H1 (cell line): ENCODE results near the gene CLDN4. TPM values are rescaled to one million over a fixed set of nuclear protein-coding genes. Genes with fewer than 3 reads are reported as not detected.

Experiments
- CTCF ChIA-PET: fragments of 300-600 bp; sonication (Branson Sonifier 250); formaldehyde crosslinking; loops from one replicate; lab custom pipeline; 2021; ENCODE audit not compliant: partially characterized antibody; lab: Charles Lee
- POLR2A ChIA-PET: fragments of 300-600 bp; sonication (Branson Sonifier 250); formaldehyde crosslinking; loops from one replicate; lab custom pipeline; 2021; ENCODE audit warnings: inconsistent platforms; ENCODE audit not compliant: partially characterized antibody; lab: Charles Lee
- DNase-seq, 2 experiments: peaks; one replicate each; pipeline versions ENCODE4 v3.0.0 to v3.0.0-alpha.2; 2010 to 2022; ENCODE audit warnings: low spot score in 2 of 2, low read depth in 1 of 2, mixed read lengths in 1 of 2
- FAIRE-seq: peaks from 2 replicates; lab custom pipeline; 2011; peaks lifted over from hg19 to GRCh38; lab: Jason Lieb, UNC
- H2AFZ ChIP-seq: 2 replicates; pipeline ENCODE4 v1.8.1; 2012; ENCODE audit warnings: low read length, inconsistent platforms
- H2AK5ac ChIP-seq: 2 replicates; pipeline ENCODE4 v1.6.1; 2013; ENCODE audit warnings: low read depth, low read length
- H2BK120ac ChIP-seq: replicated peaks from 2 replicates; pipeline ENCODE3; 2013; ENCODE audit warnings: low read depth, low read length, inconsistent platforms
- H2BK12ac ChIP-seq: 2 replicates; pipeline ENCODE4 v1.6.1; 2013; ENCODE audit warnings: low read depth, low read length
- H2BK15ac ChIP-seq: 2 replicates; pipeline ENCODE4 v1.6.1; 2013; ENCODE audit warnings: low read length
- H2BK20ac ChIP-seq: 2 replicates; pipeline ENCODE4 v1.6.1; 2013; ENCODE audit warnings: low read length
- H2BK5ac ChIP-seq: 2 replicates; pipeline ENCODE4 v1.6.1; 2013; ENCODE audit warnings: low read depth, low read length
- H3K14ac ChIP-seq: 2 replicates; pipeline ENCODE4 v1.6.1; 2013; ENCODE audit warnings: inconsistent platforms; ENCODE audit not compliant: insufficient read length
- H3K18ac ChIP-seq: 2 replicates; pipeline ENCODE4 v1.6.1; 2013; ENCODE audit warnings: low read length; ENCODE audit errors: extremely low read depth
- H3K23ac ChIP-seq: 2 replicates; pipeline ENCODE4 v1.6.1; 2013; ENCODE audit warnings: inconsistent platforms; ENCODE audit not compliant: insufficient read length
- H3K23me2 ChIP-seq: 2 replicates; pipeline ENCODE4 v1.6.1; 2013; ENCODE audit warnings: low read depth, low read length
- H3K27ac ChIP-seq: 2 replicates; pipeline ENCODE4 v1.6.1; 2011; ENCODE audit warnings: low read depth, low read length, inconsistent platforms
- H3K27me3 ChIP-seq, 4 experiments: replicated peaks in 1 of 4; 1 replicate in 1 of 4; 2 replicates in 3 of 4; pipeline versions ENCODE4 v1.6.1 to v1.8.1; 2011 to 2013; ENCODE audit warnings: low read length in 3 of 4, mild to moderate bottlenecking in 3 of 4, inconsistent platforms in 2 of 4, mixed read lengths in 2 of 4, moderate library complexity in 1 of 4; ENCODE audit not compliant: control insufficient read depth in 3 of 4, insufficient read depth in 3 of 4; ENCODE audit errors: extremely low read depth in 1 of 4
- H3K36me3 ChIP-seq, 4 experiments: 2 replicates each; pipeline versions ENCODE4 v1.6.1 to v1.8.1; 2011 to 2013; ENCODE audit warnings: mild to moderate bottlenecking in 4 of 4, low read length in 3 of 4, moderate library complexity in 2 of 4, control low read depth in 1 of 4, inconsistent platforms in 1 of 4; ENCODE audit not compliant: insufficient read depth in 4 of 4, control insufficient read depth in 2 of 4
- H3K4ac ChIP-seq: replicated peaks from 2 replicates; pipeline ENCODE3; 2013; ENCODE audit warnings: low read length, low read depth, mixed read lengths, inconsistent platforms; ENCODE audit not compliant: insufficient read length
- H3K4me1 ChIP-seq, 4 experiments: replicated peaks in 1 of 4; 1 replicate in 1 of 4; 2 replicates in 3 of 4; pipeline versions ENCODE4 v1.6.1 to v1.8.1; 2011 to 2013; ENCODE audit warnings: low read length in 3 of 4, inconsistent platforms in 2 of 4, mixed read lengths in 1 of 4; ENCODE audit not compliant: insufficient read depth in 4 of 4, control insufficient read depth in 3 of 4
- H3K4me2 ChIP-seq, 2 experiments: 2 replicates each; pipeline versions ENCODE4 v1.6.1 to v1.8.1; 2011 to 2013; ENCODE audit warnings: low read depth in 2 of 2, low read length in 2 of 2, control low read depth in 1 of 2, inconsistent platforms in 1 of 2, mild to moderate bottlenecking in 1 of 2; ENCODE audit not compliant: insufficient read depth in 1 of 2
- H3K4me3 ChIP-seq, 4 experiments: fragments of 200-600, 300-600 bp in 1 of 4; sonication (generic), shearing (Covaris generic), sonication (Bioruptor Twin) in 1 of 4; 2 replicates each; pipeline versions ENCODE4 v1.5.1 to v1.8.1; 2011 to 2016; ENCODE audit warnings: low read length in 4 of 4, low read depth in 3 of 4, control low read depth in 2 of 4, inconsistent platforms in 2 of 4, mild to moderate bottlenecking in 2 of 4, mixed read lengths in 1 of 4, moderate library complexity in 1 of 4; ENCODE audit not compliant: insufficient read depth in 2 of 4; ENCODE audit errors: extremely low read depth in 1 of 4
- H3K56ac ChIP-seq: replicated peaks from 2 replicates; pipeline ENCODE3; 2013; ENCODE audit warnings: low read depth, mild to moderate bottlenecking, mixed read lengths, low read length, inconsistent platforms; ENCODE audit not compliant: insufficient read length
- H3K79me1 ChIP-seq: 2 replicates; pipeline ENCODE4 v1.6.1; 2013; ENCODE audit warnings: low read depth, low read length, control low read depth
- H3K79me2 ChIP-seq, 2 experiments: 2 replicates each; pipeline versions ENCODE4 v1.6.1 to v1.8.1; 2012 to 2013; ENCODE audit warnings: low read length in 2 of 2, mild to moderate bottlenecking in 2 of 2, inconsistent platforms in 1 of 2; ENCODE audit not compliant: insufficient read depth in 2 of 2, control insufficient read depth in 1 of 2
- H3K9ac ChIP-seq, 4 experiments: replicated peaks in 1 of 4; 1 replicate in 1 of 4; 2 replicates in 3 of 4; pipeline versions ENCODE4 v1.6.1 to v1.8.1; 2011 to 2013; ENCODE audit warnings: low read depth in 3 of 4, low read length in 3 of 4, control low read depth in 2 of 4, mild to moderate bottlenecking in 2 of 4, moderate library complexity in 2 of 4, inconsistent platforms in 1 of 4; ENCODE audit errors: extremely low read depth in 1 of 4
- H3K9me3 ChIP-seq, 2 experiments: 2 replicates each; pipeline versions ENCODE4 v1.6.1 to v1.8.1; 2012 to 2013; ENCODE audit warnings: mild to moderate bottlenecking in 2 of 2, moderate library complexity in 2 of 2, control low read depth in 1 of 2, inconsistent platforms in 1 of 2, low read depth in 1 of 2, low read length in 1 of 2, mixed read lengths in 1 of 2; ENCODE audit not compliant: insufficient read depth in 2 of 2
- H4K20me1 ChIP-seq, 2 experiments: replicated peaks in 1 of 2; 2 replicates each; pipeline versions ENCODE3 to v1.8.1; 2011 to 2013; ENCODE audit warnings: inconsistent platforms in 2 of 2, low read length in 2 of 2, mild to moderate bottlenecking in 1 of 2; ENCODE audit not compliant: insufficient read depth in 2 of 2, control insufficient read depth in 1 of 2
- H4K5ac ChIP-seq: 2 replicates; pipeline ENCODE4 v1.6.1; 2013; ENCODE audit warnings: low read length, low read depth, mixed read lengths, inconsistent platforms; ENCODE audit not compliant: insufficient read length
- H4K8ac ChIP-seq: 2 replicates; pipeline ENCODE4 v1.8.0; 2013; ENCODE audit warnings: mild to moderate bottlenecking, moderate library complexity, low read length, inconsistent platforms; ENCODE audit not compliant: insufficient read depth; ENCODE audit errors: extremely low read depth
- H4K91ac ChIP-seq: replicated peaks from 2 replicates; pipeline ENCODE3; 2013; ENCODE audit warnings: low read length, mixed read lengths, inconsistent platforms; ENCODE audit not compliant: insufficient read length
- BRCA1 ChIP-seq: IDR thresholded peaks from 2 replicates; pipeline ENCODE4 v1.6.1; 2012; ENCODE audit warnings: low read depth, low read length, improper control_type of control experiment
- KDM5A ChIP-seq: fragments of 200-600 bp; IDR thresholded peaks from 2 replicates; pipeline ENCODE4 v1.7.1; 2012; ENCODE audit warnings: mild to moderate bottlenecking, low read length, inconsistent platforms, mixed read lengths
- MAFK ChIP-seq: IDR thresholded peaks from 2 replicates; pipeline ENCODE4 v1.6.1; 2012; ENCODE audit warnings: low read depth, mild to moderate bottlenecking, improper control_type of control experiment, low read length
- WGBS, 2 experiments: shearing (Covaris generic) in 1 of 2; methylation state at CpG; one replicate each; pipeline versions ENCODE4 v1.1.6 to v1.1.7; 2013 to 2015; ENCODE audit warnings: low lambda C conversion rate in 2 of 2, mixed read lengths in 2 of 2, inconsistent platforms in 1 of 2, low coverage in 1 of 2, missing lambda C conversion rate in 1 of 2; ENCODE audit not compliant: insufficient replicate concordance in 2 of 2, insufficient coverage in 1 of 2, insufficient read length in 1 of 2; ENCODE audit errors: extremely low coverage in 1 of 2, missing lambda C conversion rate in 1 of 2; 5-methylcytosine and 5-hydroxymethylcytosine counted together
- polyA plus RNA-seq, 7 experiments: library from polyadenylated mRNA; depleted of rRNA in 3 of 7; stranded (reverse) in 5 of 7; unstranded in 2 of 7; fragments of >200 nt in 5 of 7; fragments of 200-250 nt in 2 of 7; gene quantifications; 1 replicate in 5 of 7; 2 replicates in 1 of 7; 4 replicates in 1 of 7; pipeline versions ENCODE4 v1.2.1 to v1.2.3, GENCODE V29; 2011 to 2013; ENCODE audit warnings: missing spikeins in 2 of 7, mixed read lengths in 2 of 7
- total RNA-seq: library from RNA; stranded (reverse); fragmentation: NEBNext Ultra II Directional; extraction: Animal tissue kit (Norgen Biotek cat#: 25700); gene quantifications from 2 replicates; pipeline ENCODE4 v1.2.1, GENCODE V29; 2021

The CLDN4 gene
- total and polyA plus RNA-seq, 2 of the 8 experiments (the other 6 are each of a cell fraction or from before 2014, with no cell fraction given): 28.0 to 69.3 TPM

- H3K4ac ChIP-seq: no peak within 1 kb of the TSS
- no peak for TF ChIP-seq BRCA1
- no peak for TF ChIP-seq KDM5A
- TF ChIP-seq MAFK: no peak
- TF ChIP-seq, all 59 proteins: peak for 0
- H3K9me3 ChIP-seq: no peaks in the 10 kb centered on the region
- no peak within 1 kb of the TSS for H3K18ac ChIP-seq
- H3K27me3 ChIP-seq: peaks cover 0 to 2% (median 0%) of the 10 kb centered on the region in 4 experiments; a peak in 1 of 7 replicates
- H2BK120ac ChIP-seq: no peak within 1 kb of the TSS
- no peaks in the 10 kb centered on the region for H3K4me1 ChIP-seq
- H4K8ac ChIP-seq: no peak within 1 kb of the TSS
- no peaks in the 10 kb centered on the region for H3K79me1 ChIP-seq
- no peaks in the 10 kb centered on the region for H3K23me2 ChIP-seq
- H2AFZ ChIP-seq: no peak within 1 kb of the TSS
- H3K4me2 ChIP-seq: no peak within 1 kb of the TSS
- no peak within 1 kb of the TSS for H3K14ac ChIP-seq
- no peak within 1 kb of the TSS for H3K27ac ChIP-seq
- H3K79me2 ChIP-seq: no peaks in the 10 kb centered on the region
- ChIA-PET POLR2A (no interaction called here), CTCF (no interaction called here)
- no peak for DNase-seq
- H2BK15ac ChIP-seq: no peak within 1 kb of the TSS
- H2AK5ac ChIP-seq: no peak within 1 kb of the TSS
- H3K36me3 ChIP-seq: no peaks in the 10 kb centered on the region
- FAIRE-seq: no peak
- no peak within 1 kb of the TSS for H3K56ac ChIP-seq
- H3K23ac ChIP-seq: no peak within 1 kb of the TSS
- H3K9ac ChIP-seq: no peak within 1 kb of the TSS
- H4K5ac ChIP-seq: no peak within 1 kb of the TSS
- no peaks in the 10 kb centered on the region for H4K20me1 ChIP-seq
- H2BK12ac ChIP-seq: no peak within 1 kb of the TSS
- H4K91ac ChIP-seq: no peak within 1 kb of the TSS
- no peak within 1 kb of the TSS for H2BK5ac ChIP-seq
- no peak within 1 kb of the TSS for H2BK20ac ChIP-seq
- H3K4me3 ChIP-seq: no peak within 1 kb of the TSS
- WGBS, 2 experiments: 86% methylated on average over 11 of the region's 11 CpGs; no CpG with 5 or more reads in 1 of the 2 experiments
These were observed 30.1 kb downstream of the CLDN4 start, which contains the start of gene TMEM270 for GRCh38 chr7:73860859-73861258. TSS of gene TMEM270 (plus strand) at chr7:73861159. CDS start at chr7:73861195, 36 bp downstream.
